HG03025 (cell line): Measurements from ENCODE around the gene LMNTD2.

ENCODE experiments used
- ATAC-seq: cut with Tn5 transposase; IDR thresholded peaks from one replicate; pipeline ENCODE4 v1.9.1; 2021; ENCODE audit warnings: mild to moderate bottlenecking, moderate library complexity; ENCODE audit not compliant: unreplicated experiment, low FRiP score

LMNTD2 gene

GRCh38 chr11:535519-536454 lies 24.8 kb downstream of the LMNTD2 start, which contains the start of gene HRAS:
TSS of gene HRAS (minus strand) at chr11:535576.
- peak; percentile 61 for ATAC-seq

GRCh38 chr11:535210-535518 lies 25.4 kb downstream of the LMNTD2 start:
- no peak for ATAC-seq

GRCh38 chr11:534396-535209 lies 25.9 kb downstream of the LMNTD2 start:
- ATAC-seq: peak; percentile 4

GRCh38 chr11:533586-534395 lies 26.7 kb downstream of the LMNTD2 start:
- no peak for ATAC-seq

GRCh38 chr11:532986-533585 lies 27.5 kb downstream of the LMNTD2 start:
- ATAC-seq: no peak

GRCh38 chr11:532527-532985 lies 28.0 kb downstream of the LMNTD2 start:
- no peak for ATAC-seq

GRCh38 chr11:531919-532526 lies 28.5 kb downstream of the LMNTD2 start:
- no peak for ATAC-seq

GRCh38 chr11:530960-531831 lies 29.3 kb downstream of the LMNTD2 start:
- no peak for ATAC-seq

- no peak for ATAC-seq
Observed at GRCh38 chr11:529728-530411, 30.7 kb downstream of the LMNTD2 start.

- ATAC-seq: no peak
Observed at GRCh38 chr11:528815-529727, 31.5 kb downstream of the LMNTD2 start.

- no peak for ATAC-seq
Observed at GRCh38 chr11:528166-528814, 32.2 kb downstream of the LMNTD2 start.

- no peak for ATAC-seq
Observed at GRCh38 chr11:526192-526591, 34.3 kb downstream of the LMNTD2 start.

- ATAC-seq: no peak
Observed at GRCh38 chr11:521177-521688, 39.3 kb downstream of the LMNTD2 start.

- ATAC-seq: no peak
Observed at GRCh38 chr11:520428-521176, 39.9 kb downstream of the LMNTD2 start.

GRCh38 chr11:518463-519202 lies 41.9 kb downstream of the LMNTD2 start:
- ATAC-seq: peak; percentile 64
